GM21423 (cell line): ENCODE results near the gene PLXNB1.
A peak's percentile ranks its signal among the peaks of the same experiment; 100 is the strongest.
"Not testable (repeated sequence)": the region's sequence is repeated elsewhere in the genome, so short reads cannot be mapped to it uniquely, and the experiment has no call there.

ENCODE experiments used
- ATAC-seq: cut with Tn5 transposase; IDR thresholded peaks from one replicate; pipeline ENCODE4 v1.9.1; 2021; ENCODE audit warnings: mild to moderate bottlenecking, moderate library complexity; ENCODE audit not compliant: unreplicated experiment

PLXNB1 gene

GRCh38 chr3:48464713-48465221 is 34.9 kb upstream of the PLXNB1 start:
- no peak for ATAC-seq

GRCh38 chr3:48463703-48464102 is 33.8 kb upstream of the PLXNB1 start:
- no peak for ATAC-seq

- ATAC-seq = not testable (repeated sequence)
Observed at GRCh38 chr3:48461767-48462166, 31.9 kb upstream of the PLXNB1 start.

GRCh38 chr3:48460517-48460902 is 30.6 kb upstream of the PLXNB1 start:
- ATAC-seq = no peak

- no peak for ATAC-seq
Observed at GRCh38 chr3:48459773-48460516, 30.1 kb upstream of the PLXNB1 start.

- no peak for ATAC-seq
Observed at GRCh38 chr3:48459331-48459730, 29.4 kb upstream of the PLXNB1 start.

- ATAC-seq = no peak
Observed at GRCh38 chr3:48456456-48456855, 26.6 kb upstream of the PLXNB1 start.

GRCh38 chr3:48451270-48451669 is 21.4 kb upstream of the PLXNB1 start:
- ATAC-seq = no peak

- peak; percentile 87 for ATAC-seq
Observed at GRCh38 chr3:48446425-48447193, 16.7 kb upstream of the PLXNB1 start, which contains the start of gene ATRIP. ATRIP (plus strand) TSS chr3:48446737; CDS start chr3:48446846, 109 bp downstream.

GRCh38 chr3:48446043-48446424 is 16.1 kb upstream of the PLXNB1 start:
- no peak for ATAC-seq

- no peak for ATAC-seq
Observed at GRCh38 chr3:48445277-48445882, 15.5 kb upstream of the PLXNB1 start.

- ATAC-seq = no peak
Observed at GRCh38 chr3:48441940-48442339, 12.1 kb upstream of the PLXNB1 start.

- no peak for ATAC-seq
Observed at GRCh38 chr3:48440590-48440958, 10.7 kb upstream of the PLXNB1 start.

- ATAC-seq = peak; percentile 92
Observed at GRCh38 chr3:48439820-48440589, 10.1 kb upstream of the PLXNB1 start, which contains the start of the genes CCDC51 and TMA7. CCDC51 (minus strand) TSS chr3:48440119; CDS start chr3:48435128, 4,991 bp downstream. TMA7 (plus strand) TSS chr3:48440257; CDS start chr3:48440297, 40 bp downstream.

GRCh38 chr3:48437812-48438211 is 7.9 kb upstream of the PLXNB1 start:
- no peak for ATAC-seq

GRCh38 chr3:48436855-48437254 is 7.0 kb upstream of the PLXNB1 start:
- no peak for ATAC-seq

- no peak for ATAC-seq
Observed at GRCh38 chr3:48436477-48436787, 6.5 kb upstream of the PLXNB1 start.

- peak; percentile 35 for ATAC-seq
Observed at GRCh38 chr3:48435774-48436476, 6.0 kb upstream of the PLXNB1 start.

- ATAC-seq = no peak
Observed at GRCh38 chr3:48435223-48435595, 5.3 kb upstream of the PLXNB1 start.

GRCh38 chr3:48434591-48435222 is 4.8 kb upstream of the PLXNB1 start:
- ATAC-seq = no peak
